HUDEP-2 (cell line): ENCODE results near the gene KCTD10.
"Not testable (repeated sequence)": the region's sequence is repeated elsewhere in the genome, so short reads cannot be mapped to it uniquely, and the experiment has no call there.

ENCODE experiments used
- DNase-seq, 76 experiments: peaks; one replicate each; lab custom pipeline; 2025; ENCODE audit not compliant: unreplicated experiment in 76 of 76; lab: John Stamatoyannopoulos, UW

Gene KCTD10

DNA sequence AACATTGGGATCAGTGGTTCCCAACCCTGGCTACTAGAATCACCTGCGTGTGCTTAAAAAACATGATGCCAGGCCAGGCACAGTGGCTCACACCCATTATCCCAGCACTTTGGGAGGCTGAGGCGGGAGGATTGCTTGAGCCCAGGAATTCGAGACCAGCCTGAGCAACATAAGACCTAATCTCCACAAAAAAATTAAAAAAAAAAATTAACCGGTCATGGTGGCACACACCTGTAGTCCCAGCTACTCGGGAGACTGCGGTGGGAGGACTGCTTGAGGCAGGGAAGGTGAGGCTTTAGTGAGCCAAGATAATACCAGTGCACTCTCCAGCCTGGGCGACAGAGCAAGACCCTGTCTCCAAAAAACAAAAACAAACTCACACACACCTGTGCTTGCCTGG, 2.0 kb downstream of the KCTD10 start:
- DNase-seq = no peak

DNA sequence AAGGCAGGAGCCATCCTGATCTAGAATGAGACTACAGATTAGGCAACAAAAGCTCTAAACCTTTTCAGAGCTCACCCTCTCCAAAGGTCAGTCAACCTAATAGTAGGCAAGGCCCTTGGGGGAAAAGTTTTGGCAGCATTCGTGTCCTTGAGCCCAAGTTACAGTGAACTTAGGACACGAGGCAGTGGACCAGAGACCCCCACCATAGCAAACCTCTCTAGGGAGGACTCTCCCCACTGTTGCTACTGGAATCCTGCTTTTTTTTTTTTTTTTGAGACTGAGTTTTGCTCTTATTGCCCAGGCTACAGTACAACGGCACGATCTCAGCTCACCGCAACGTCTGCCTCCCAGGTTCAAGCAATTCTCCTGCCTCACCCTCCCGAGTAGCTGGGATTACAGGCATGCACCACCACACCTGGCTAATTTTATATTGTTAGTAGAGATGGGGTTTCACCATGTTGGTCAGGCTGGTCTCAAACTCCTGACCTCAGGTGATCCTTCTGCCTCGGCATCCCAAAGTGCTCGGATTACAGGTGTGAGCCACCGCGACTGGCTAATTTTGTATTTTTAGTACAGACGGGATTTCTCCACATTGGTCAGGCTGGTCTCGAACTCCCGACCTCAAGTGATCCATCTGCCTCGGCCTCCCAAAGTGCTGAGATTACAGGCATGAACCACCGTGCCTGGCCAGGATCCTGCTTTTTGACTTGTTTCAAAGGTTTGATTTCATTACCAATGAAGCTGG, 3.4 kb downstream of the KCTD10 start:
- DNase-seq = not testable (repeated sequence)

DNA sequence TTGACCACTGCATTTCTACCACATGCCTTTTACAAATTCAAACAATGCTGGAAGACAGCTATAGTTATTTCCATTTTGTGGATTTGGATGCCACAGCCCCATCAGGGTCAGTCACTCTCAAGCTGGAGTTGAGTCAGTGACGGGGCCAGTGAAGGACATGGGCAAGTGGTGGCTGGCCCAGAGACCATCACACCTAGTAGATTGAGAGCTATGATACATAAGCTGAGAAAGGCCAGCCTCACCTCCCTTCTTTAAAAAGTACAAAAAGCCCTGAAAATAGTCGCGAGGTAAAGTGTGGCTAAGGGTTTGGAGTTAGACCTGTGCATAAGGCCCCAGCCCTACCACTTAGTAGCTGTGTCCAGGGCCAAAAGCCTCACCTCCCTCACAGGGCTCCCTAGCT, 4.1 kb downstream of the KCTD10 start:
- DNase-seq = no peak

DNA sequence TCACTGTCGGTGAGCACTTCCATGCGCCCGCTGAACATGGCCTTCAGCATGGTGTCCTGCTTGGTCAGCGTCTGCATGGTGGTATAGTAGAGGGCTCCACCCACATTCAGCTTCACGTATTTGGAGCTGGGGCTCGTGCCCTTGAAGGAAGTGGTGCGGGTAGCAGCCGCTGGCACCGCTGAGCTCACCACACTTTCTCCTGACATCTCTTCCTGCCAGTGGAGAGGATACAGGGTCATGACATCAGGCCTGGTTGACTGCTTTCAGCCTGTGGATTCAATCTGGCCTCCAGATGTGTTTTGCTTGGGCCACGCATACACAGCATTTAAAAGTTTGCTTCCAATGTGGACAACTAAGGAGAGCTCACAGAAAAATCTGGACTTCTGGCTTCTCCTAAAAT, 7.6 kb downstream of the KCTD10 start:
- no peak for DNase-seq

DNA sequence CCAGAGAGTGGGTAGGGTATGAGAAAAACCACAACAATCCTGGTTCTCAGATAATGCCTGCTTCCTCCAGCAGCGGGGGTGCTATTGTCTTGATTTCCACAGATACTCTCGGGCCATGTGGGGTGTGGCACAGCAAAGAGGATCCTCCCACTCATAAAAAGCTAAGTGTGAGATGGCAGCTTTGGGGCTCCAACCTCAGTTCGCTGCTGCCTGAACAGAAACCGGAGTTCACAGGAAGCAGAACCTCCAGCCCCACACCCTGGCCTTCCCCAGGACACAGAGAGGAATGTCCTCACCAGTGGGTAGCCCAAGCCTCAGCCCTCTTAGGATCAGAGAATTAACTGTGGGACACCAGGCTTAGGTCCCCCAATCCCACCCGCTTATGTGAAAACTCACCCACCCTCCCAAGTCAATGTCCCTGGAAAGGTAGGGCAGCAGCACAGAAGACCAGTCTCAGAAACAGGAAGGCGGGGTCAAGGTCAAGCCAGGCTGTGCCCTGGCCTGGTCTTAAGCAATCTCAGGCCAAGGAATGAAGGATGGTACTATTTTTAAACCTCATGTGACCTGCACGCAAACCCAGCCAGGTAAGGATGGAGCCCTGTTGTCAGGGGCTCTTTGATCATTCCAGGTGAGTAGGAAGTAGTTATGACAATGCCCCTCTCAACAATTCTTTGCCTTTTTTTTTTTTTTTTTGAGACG, 9.0 kb downstream of the KCTD10 start:
- peak in 34 of 76 experiments; percentile 1 to 52 (median 16) for DNase-seq

DNA sequence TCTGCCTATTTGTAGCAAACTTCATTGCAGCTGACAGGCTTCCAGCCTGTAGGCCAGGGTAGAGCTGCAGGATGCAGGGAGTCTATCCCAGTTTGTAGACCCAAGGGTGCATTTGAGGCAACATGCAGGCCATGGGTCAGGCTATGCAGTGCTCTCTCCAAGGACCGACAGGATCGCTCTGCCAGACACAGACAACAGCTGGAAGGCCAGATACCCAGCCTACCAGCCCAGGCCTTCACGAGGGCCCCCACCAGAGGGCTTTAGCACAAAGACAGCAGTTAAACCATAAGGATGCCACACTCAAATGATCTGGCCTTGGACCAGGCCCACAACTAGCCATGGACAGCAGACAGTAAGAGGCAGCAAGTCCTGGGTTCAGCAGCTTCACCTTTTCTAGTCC, 10.3 kb downstream of the KCTD10 start:
- no peak for DNase-seq

DNA sequence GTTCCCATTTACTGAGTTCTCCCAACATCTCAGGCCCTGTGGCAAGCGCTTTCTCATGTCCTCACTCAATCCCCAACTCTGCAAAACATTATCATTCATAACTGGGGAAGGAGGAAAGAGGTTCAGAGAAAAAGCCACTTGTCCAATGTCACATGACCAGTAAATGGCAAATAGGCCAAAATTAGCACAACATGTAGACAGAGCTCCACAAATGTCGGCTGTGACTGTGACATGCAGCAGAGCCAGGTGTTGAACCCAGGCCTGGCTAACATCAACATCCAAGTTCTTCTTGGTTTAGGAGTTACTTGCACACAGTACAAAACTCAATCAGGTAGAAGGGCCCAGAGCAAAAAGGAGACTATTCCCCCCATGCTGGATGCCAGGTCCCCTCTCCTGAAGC, 10.8 kb downstream of the KCTD10 start:
- DNase-seq = no peak

DNA sequence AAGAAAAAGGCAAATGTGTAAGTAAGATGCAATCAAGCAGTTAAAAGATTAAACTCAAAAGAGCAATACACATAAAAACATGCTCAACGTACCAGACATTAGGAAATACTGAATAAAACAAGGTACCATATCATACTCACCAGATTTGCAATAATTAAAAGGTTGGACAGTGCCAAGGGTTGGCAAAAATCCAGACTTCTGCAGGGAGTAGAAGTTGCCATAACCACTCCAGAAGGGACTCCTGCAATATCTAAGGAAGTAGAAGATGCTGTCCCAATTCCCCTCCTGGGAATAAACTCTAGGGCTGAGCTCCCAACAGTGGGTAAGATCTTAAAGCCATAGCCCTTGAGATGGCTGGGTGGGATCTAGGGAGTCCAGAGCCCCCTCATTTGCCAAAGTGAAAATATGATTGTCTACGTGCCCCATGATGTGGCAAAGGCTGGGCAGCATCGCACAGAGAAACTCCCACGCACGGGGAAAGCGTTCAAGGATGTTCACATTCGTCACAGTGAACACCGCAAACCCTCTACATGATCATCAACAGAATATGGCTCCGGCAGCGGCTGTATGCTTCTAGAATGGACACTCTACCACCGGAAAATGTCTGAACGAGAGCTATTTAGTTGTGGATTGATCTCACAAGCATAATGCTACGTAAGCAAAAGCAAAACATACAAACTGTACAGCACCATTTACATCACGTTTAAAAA, 12.3 kb downstream of the KCTD10 start:
- no peak for DNase-seq

DNA sequence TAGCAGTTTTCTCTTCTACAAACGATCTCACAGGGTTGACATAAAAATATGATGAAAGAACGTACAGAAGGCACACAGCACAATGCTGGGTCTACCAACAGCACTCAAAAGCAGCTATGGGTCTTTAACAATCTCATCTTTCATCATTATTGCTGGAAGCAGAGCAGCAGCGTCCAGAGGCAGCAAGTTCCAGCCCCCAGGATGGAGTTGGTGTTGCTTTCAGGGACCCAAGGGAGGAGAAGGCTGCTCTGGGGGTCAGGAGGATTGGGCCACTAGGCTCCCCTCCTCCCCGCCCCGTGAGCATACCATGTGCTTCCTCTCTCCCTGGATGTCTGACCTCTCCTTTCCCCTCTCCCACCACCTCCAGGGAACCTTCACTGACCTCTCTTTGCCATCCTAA, 13.3 kb downstream of the KCTD10 start:
- no peak for DNase-seq

DNA sequence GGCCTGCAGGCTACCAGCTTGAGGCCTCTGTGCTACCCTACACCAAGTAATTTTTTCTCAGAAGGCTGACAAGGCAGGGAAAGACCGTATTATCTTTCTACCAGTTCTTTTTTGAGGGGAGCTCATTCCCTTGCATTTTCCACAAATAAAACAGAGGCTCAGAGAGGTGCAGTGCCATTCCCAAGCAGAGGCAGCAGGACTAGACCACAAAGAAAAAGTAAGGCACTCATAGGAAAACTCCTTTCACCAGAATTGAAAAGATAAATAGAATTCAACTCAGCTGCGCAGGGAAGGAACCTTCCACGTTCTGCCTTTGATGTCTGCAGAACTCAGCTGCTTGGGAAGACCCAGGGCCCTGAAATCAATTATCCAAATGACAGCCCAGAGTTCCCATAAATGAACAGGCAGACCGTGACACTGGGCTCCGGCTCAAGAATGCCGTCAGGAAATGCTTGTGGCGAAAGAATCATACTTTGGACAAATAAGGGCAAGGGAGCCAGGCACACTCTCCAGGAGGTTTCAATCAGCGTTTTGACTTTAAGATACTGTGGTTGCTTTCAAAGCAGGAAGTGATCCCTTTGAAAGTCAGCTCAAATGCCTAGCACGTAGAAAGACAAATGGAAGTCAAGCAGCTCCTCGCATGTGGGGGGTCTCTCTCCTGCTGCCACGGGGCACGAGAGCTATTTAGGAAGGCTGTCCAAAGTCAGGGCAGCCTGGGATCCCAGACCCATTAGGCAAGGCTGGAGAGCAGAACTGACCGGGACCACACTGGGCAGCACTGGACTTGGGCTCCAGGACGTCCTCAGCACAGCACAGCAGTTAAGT, 14.0 kb downstream of the KCTD10 start:
- DNase-seq = no peak

DNA sequence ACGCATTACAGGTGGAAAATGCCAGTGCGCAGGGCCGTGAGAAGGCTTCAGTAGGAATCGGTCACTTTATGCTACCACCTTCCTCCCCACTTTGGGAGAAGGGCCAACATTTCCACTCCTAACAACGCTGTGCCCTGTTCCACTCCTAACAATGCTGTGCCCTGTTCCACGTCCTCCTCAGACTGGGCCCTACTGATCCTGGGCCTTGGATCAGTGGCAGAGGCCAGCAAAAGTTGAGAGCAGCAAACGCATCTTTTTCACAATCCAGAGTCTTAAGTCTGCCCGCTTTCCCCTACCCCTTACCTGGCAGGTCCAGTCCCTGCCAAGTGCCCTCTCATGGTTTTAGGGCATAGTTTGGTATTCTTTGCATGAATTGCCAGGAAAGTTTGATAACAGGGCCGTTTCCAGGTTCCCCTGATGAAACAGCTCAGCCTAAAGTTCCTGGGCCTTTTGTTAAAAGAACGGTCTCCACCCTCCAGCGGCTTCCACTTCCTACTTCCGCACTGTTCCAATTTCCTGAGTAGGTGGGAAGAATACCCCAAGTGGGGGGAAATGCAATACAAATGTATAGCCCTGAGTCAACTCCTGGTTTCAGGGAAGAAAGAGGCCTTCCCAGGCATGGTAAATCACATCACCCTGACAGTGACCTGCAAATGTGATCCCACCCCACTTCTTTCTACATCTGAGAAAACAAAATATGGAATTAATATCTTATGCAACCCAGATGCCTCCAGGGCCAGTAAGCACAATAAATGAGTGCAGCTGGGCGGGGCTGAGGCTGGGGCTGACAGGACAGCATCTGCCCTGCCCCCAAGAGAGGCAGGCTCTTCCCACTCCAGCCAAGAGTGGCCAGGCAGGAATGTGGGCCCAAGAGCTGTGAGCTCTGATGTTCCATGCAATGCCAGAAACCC, 15.0 kb downstream of the KCTD10 start:
- no peak for DNase-seq

DNA sequence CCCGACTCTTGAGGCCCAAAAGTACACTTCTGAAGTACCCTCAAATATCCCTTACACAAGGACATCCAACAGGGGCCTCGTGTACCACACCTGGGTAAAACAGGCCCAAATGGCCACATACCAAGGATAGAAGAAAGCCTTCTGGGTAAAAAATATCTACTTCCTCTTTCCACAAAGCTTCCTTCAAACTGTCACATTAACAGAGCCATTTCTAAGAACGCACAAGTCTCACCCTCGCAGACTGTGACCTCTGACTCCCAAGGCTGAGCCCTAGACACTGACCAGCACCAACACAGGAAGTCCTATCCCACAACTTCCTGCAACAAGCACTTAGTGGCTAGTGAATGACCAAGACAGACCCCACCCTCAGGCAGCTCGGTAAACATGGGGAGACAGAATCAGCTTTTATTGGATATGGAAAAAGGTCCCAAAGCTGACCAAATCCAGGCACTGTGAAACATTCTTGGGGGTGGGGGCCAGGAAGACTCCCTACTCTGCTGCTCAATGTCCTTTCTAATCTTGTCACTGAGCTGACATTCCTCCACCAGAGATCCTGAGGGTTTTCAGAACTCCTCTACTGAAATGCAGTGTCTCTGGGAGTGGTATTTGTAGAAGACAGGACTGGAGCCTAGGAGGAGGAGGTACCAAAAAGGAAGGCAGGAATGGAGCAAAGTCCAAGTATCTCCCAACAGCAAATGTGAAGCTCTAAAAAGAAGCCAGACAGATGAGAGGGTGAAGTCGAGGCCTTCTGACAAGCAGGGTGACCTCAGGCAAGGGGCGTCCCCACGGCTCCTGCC, 15.9 kb downstream of the KCTD10 start:
- peak in 1 of 76 experiments; percentile 14 for DNase-seq

DNA sequence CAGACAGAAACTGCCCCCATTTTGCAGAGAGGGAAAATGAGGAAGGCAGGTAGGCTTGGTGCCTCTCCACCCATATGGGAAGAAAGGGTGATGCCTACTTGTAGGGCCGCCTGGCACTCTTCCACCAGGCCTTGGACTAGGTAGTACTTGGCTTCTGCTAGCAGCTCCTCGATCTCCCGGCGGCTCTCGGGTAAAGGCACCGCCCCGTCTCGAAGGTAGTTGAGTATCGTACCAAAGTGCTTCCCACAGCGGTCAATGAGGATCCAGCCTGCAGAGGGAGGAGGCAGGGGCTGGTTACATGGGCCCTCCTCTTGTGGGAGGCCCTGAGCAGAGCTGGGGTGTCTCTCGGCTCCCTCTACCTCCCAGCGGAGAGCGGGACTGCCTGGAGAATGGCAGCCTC, 16.6 kb downstream of the KCTD10 start:
- DNase-seq = no peak

DNA sequence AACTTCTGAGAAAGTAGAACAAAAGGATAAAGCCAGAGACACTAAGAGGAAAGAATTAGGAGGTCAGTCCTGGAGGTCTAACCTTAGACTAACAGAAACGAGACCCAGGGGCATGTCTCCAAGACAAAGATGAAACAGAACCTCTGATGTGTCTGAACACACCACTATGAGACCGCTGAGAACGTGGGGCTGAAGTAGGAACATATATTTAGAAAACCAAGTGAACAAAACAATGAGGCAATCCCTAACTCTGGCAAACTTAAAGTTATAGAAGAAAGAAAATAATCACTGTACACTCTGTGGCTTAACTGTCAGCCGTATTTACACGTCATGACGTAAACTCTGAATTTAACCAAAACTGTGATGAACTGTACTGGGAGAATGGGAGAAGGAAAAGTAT, 17.9 kb downstream of the KCTD10 start:
- DNase-seq = no peak

DNA sequence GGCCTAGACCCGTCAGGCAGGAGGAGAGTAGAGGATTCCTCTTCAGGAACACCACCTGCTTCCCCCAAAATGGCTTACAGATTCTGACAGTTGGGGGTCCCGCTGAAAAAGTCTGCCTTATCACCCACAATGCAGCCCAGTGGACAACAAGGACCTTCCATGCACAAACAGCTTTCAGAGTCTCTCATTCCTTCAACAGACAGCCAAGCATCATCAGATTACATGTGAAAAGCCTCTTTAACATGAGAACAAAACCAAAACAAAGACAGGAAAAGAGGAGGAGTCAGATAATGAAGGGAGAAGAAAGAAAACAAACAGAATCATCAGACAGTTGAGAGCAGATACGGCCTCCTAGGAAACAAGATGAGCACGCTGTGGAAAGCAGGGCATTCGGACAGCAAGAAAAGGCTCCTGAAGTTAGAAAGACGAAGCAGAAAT, 18.3 kb downstream of the KCTD10 start:
- DNase-seq = no peak

DNA sequence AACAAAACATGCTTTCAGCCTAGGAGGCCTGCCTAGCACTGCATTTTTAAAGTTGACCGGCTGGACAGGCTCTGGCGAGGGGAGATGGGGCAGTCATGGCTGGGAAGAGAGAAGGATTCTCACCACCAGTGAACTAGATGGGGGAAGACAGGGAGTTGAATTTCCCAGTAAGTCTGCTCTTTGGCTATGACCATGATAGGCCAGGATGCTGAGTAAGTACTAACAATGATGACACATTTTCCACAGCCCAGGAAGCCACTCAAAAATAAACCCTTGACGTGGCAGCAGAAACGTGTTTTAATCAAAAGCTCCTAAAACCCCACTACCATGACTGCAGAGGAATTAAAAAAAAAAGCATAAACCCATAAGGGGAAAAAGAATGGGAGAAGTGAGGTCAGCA, 19.0 kb downstream of the KCTD10 start:
- DNase-seq = no peak

DNA sequence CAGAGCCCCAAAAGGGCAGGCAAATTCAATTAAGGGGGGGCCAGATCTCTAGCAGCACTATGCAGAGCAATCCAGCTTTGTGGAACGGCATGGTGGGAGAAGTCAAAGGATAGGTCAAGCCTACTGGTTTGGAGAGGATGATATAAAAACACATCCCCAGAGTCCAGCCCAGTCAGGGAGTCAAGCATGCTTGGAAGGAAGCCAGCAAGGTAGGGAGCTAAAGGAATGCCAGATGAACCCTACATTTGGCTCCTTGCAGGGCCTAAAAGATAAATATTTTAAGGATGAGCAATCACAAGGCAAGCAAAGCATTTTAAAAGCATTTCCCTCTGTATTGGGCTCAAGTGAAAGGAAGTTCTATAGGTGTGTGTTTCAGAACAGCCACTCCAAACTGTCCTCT, 21.4 kb downstream of the KCTD10 start:
- no peak for DNase-seq

DNA sequence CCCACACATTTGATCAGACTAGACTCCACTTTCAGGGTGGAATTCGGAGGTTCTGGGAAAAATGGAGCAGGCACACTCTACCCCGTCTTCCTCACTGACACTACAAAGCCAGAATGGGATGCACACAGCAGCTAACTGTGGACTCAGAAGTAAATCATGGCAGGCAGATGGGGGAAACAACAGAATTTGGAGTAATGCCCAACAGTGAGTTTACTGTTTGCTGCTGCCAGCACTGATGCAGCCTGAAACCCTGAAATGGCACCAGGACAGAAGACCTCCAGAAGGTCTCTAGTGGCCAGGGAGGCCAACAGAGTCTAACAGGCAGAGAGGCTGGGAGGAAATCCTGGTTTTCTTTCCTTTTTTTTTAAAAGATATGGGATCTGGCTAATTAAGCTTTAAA, 24.6 kb downstream of the KCTD10 start:
- no peak for DNase-seq

DNA sequence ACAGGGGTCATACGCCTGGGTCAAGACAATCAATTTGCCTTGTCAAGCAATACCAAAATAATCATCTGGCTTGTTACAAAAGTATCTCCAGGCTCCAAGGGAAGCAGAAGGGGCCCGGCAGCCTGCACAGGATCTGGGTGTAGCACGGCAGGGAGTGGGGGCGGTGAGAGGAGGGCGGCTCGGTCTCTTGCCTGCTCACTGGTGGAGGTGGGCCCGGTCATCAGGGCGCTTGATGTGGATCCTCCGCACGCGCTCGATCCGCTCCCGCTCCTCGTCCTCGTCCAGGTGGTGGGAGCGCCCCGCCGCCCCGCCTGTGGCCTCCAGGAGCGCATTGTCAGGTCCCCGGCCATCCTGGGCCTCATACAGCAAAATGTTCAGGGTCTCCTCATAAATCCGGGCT, 25.7 kb downstream of the KCTD10 start:
- no peak for DNase-seq
